Measurements from ENCODE around the gene SLC25A48. TPM values are rescaled to one million over a fixed set of nuclear protein-coding genes. Genes with fewer than 3 reads are reported as not detected.

SLC25A48 gene
- total RNA-seq, 1 donor from 2014 or later: not detected

- TF ChIP-seq, protein P1, sequence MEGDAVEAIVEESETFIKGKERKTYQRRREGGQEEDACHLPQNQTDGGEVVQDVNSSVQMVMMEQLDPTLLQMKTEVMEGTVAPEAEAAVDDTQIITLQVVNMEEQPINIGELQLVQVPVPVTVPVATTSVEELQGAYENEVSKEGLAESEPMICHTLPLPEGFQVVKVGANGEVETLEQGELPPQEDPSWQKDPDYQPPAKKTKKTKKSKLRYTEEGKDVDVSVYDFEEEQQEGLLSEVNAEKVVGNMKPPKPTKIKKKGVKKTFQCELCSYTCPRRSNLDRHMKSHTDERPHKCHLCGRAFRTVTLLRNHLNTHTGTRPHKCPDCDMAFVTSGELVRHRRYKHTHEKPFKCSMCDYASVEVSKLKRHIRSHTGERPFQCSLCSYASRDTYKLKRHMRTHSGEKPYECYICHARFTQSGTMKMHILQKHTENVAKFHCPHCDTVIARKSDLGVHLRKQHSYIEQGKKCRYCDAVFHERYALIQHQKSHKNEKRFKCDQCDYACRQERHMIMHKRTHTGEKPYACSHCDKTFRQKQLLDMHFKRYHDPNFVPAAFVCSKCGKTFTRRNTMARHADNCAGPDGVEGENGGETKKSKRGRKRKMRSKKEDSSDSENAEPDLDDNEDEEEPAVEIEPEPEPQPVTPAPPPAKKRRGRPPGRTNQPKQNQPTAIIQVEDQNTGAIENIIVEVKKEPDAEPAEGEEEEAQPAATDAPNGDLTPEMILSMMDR (IDR thresholded peaks at IDR 0.05): no peak
- intact Hi-C loops (cut with DNase I): no loop called here
- ATAC-seq: no peak
- DNase-seq: no peak
- Histone ChIP-seq H3K36me3 (no peaks in the 10 kb centered on the region), H3K27ac (no peak overlapping the region), H3K4me3 (no peak overlapping the region), H3K27me3 (peaks cover 67% of the 10 kb centered on the region), H3K4me1 (no peaks in the 10 kb centered on the region), H3K9me3 (no peaks in the 10 kb centered on the region)
Observed at GRCh38 chr5:135930949-135931295, 96.5 kb downstream of the SLC25A48 start.

GRCh38 chr5:135934939-135935338 is 100.5 kb downstream of the SLC25A48 start:
- Histone ChIP-seq H3K27ac (no peak overlapping the region), H3K27me3 (peaks cover 46% of the 10 kb centered on the region), H3K4me3 (no peak overlapping the region), H3K4me1 (no peaks in the 10 kb centered on the region), H3K36me3 (no peaks in the 10 kb centered on the region), H3K9me3 (no peaks in the 10 kb centered on the region)
- DNase-seq (no peak), ATAC-seq (peak; percentile 21)
- intact Hi-C loops (cut with DNase I): no loop called here
- TF ChIP-seq, protein P1 (IDR thresholded peaks at IDR 0.05): no peak

GRCh38 chr5:135937245-135937911 is 102.9 kb downstream of the SLC25A48 start:
- ATAC-seq: no peak
- peaks cover 38% of the 10 kb centered on the region for H3K27me3 ChIP-seq
- no peak overlapping the region for H3K4me3 ChIP-seq

More at GRCh38 chr5:135937245-135937911, 102.9 kb downstream of the SLC25A48 start:
- H3K27ac ChIP-seq: no peak overlapping the region
- H3K36me3 ChIP-seq: no peaks in the 10 kb centered on the region
- no peak for DNase-seq
- no peaks in the 10 kb centered on the region for H3K4me1 ChIP-seq
- intact Hi-C loops (cut with DNase I): no loop called here
- TF ChIP-seq, protein P1 (IDR thresholded peaks at IDR 0.05): no peak
- H3K9me3 ChIP-seq: no peaks in the 10 kb centered on the region

Small RNA genes lying within 50 kb of the gene (microRNA-seq; reads per million reads assigned to microRNA genes)
- not detected for gene MIR5692C1 (ENCODE audit: borderline microRNAs expressed)

Other genes starting within 250 kb of the SLC25A48 start
- gene IL9, start 61.2 kb downstream of the SLC25A48 start, total RNA-seq: not detected
- gene LECT2, start 120.3 kb downstream of the SLC25A48 start, total RNA-seq: not detected
- 96.7 TPM for gene TGFBI, start 194.3 kb downstream of the SLC25A48 start, total RNA-seq